WERI-Rb-1 (cell line): ENCODE results near the gene THSD7B.

Experiments
- DNase-seq: peaks from one replicate; pipeline ENCODE4 v3.0.0-alpha.2; 2020
- H3K27ac ChIP-seq: fragments of 250-450 bp; sonication (Bioruptor Pico); 2 replicates; pipeline ENCODE4 v1.5.1; 2020; ENCODE audit warnings: mild to moderate bottlenecking, moderate library complexity
- H3K27me3 ChIP-seq: fragments of 250-450 bp; sonication (Bioruptor Pico); 2 replicates; pipeline ENCODE4 v1.5.1; 2021; ENCODE audit warnings: mild to moderate bottlenecking, low read depth, moderate library complexity; ENCODE audit not compliant: insufficient read depth, severe bottlenecking
- H3K36me3 ChIP-seq: fragments of 250-450 bp; sonication (Bioruptor Pico); 2 replicates; pipeline ENCODE4 v1.5.1; 2020; ENCODE audit warnings: mild to moderate bottlenecking, moderate library complexity
- H3K4me3 ChIP-seq: 2 replicates; pipeline ENCODE4 v1.5.1; 2011; ENCODE audit warnings: low read depth, mild to moderate bottlenecking, control low read depth, low read length
- H3K9me3 ChIP-seq: fragments of 250-450 bp; sonication (Bioruptor Pico); 2 replicates; pipeline ENCODE4 v1.5.1; 2021; ENCODE audit warnings: mild to moderate bottlenecking, moderate library complexity; ENCODE audit not compliant: severe bottlenecking
- CTCF ChIP-seq: IDR thresholded peaks from 2 replicates; pipeline ENCODE4 v1.5.1; 2011; ENCODE audit warnings: low read depth, mild to moderate bottlenecking, control low read depth, inconsistent platforms, low read length

The THSD7B gene

DNA sequence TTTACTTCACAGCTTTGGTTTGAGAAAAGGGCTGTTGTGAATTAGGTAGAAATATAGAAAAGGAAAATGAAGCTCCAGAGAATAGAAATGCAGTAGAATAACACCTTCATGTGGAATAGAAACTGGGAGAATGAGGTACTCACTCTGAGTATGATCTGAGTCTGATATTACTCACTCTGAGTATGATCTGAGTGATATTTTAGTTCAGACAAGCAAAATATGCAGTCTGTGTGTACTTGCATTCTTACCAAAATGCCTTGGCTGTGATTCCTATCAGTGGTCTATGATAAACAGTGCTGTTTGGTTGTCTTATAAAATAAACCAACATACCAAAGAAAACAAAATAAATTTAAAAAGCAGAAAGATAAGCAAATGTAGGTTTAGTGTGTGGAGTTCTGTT lies 487.6 kb downstream of the THSD7B start:
- Histone ChIP-seq H3K4me3 (no peak overlapping the region), H3K27me3 (no peaks in the 10 kb centered on the region), H3K27ac (no peak overlapping the region), H3K36me3 (no peaks in the 10 kb centered on the region), H3K9me3 (no peaks in the 10 kb centered on the region)
- no peak for DNase-seq
- TF ChIP-seq CTCF = no peak

- TF ChIP-seq CTCF = no peak
- no peak for DNase-seq
- H3K9me3 ChIP-seq = no peaks in the 10 kb centered on the region
- H3K36me3 ChIP-seq = no peaks in the 10 kb centered on the region
- no peak overlapping the region for H3K27ac ChIP-seq
- no peak overlapping the region for H3K4me3 ChIP-seq
- H3K27me3 ChIP-seq = no peaks in the 10 kb centered on the region
These were observed 488.7 kb downstream of the THSD7B start for GRCh38 chr2:137254052-137254451.

DNA sequence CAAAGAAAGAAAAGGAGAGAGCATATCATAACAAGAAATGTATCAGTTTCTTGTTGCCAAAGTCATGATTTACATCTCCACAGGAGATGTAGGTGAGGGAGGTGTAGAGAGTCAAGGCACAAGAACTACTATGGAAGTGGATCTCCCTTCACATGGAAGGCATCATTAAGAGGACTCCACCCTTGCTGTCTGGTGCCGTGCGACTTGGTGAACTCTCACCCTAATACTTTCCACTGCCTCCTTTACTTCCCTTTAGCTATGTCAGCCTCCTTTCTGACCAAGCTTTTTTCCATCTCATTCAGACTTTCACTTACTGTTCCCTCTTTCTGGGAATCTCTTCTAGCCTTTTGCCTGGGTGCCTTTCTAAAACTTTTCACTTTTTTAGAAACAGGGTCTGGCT lies 490.0 kb downstream of the THSD7B start:
- H3K36me3 ChIP-seq = no peaks in the 10 kb centered on the region
- H3K27me3 ChIP-seq = no peaks in the 10 kb centered on the region
- H3K27ac ChIP-seq = no peak overlapping the region
- no peaks in the 10 kb centered on the region for H3K9me3 ChIP-seq
- no peak for DNase-seq
- H3K4me3 ChIP-seq = no peak overlapping the region
- TF ChIP-seq CTCF = no peak

GRCh38 chr2:137255990-137256389 lies 490.6 kb downstream of the THSD7B start:
- TF ChIP-seq CTCF = no peak
- H3K27ac ChIP-seq = no peak overlapping the region
- no peaks in the 10 kb centered on the region for H3K36me3 ChIP-seq
- no peak overlapping the region for H3K4me3 ChIP-seq
- DNase-seq = no peak
- no peaks in the 10 kb centered on the region for H3K27me3 ChIP-seq
- no peaks in the 10 kb centered on the region for H3K9me3 ChIP-seq

- Histone ChIP-seq H3K27ac (no peak overlapping the region), H3K4me3 (no peak overlapping the region)
- no peak for DNase-seq
These were observed 496.7 kb downstream of the THSD7B start for GRCh38 chr2:137261881-137262585.

More at GRCh38 chr2:137261881-137262585, 496.7 kb downstream of the THSD7B start:
- no peak for TF ChIP-seq CTCF
- Histone ChIP-seq H3K36me3 (no peaks in the 10 kb centered on the region), H3K9me3 (no peaks in the 10 kb centered on the region), H3K27me3 (no peaks in the 10 kb centered on the region)
